GM12874 (cell line): ENCODE measurements around the gene WEE1.

Source experiments
- CTCF ChIP-seq: IDR thresholded peaks from 2 replicates; pipeline ENCODE4 v1.5.1; 2011; ENCODE audit warnings: low read depth, mild to moderate bottlenecking, control low read depth, low read length, moderate library complexity; ENCODE audit not compliant: insufficient read depth

The WEE1 gene

DNA sequence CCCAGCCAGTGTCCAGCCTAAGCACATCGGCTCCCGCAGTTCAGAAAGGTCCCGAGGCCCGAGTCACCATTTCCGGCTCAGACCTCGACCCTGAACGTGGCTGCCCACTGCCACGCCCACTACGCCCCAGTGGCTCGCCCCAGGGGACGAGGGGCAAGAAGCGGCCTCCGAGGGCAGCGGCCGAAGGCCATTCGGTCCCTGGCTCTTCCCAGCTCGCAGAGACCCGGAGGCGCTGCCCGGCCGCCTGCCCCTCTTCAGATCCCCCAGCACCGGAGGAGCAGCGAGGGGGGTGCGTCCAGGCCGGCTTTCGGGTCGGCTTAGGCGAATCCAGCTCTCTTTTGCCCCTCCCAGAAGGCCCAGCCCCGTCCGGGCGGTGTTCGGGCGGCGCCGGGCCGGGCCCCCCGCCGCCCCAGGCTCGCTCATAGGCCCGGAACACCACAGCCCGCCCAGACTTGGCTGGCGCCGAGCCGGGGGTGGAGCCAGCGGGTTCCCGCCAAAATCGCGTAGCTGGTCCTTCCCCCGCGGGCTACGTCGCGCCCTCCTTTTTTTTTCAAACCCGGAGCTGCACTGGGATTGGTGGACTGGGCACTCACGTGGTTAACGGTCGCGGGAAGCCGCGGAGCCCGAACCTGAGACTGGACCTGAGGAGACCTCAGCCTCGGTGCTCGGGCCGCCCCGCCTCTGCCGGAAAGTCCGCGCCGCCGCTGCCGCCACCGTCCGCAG is at the start of gene WEE1:
Gene WEE1, plus strand, starts transcription at position 619 of the 723 bp plus-strand sequence. CDS start 264 bp downstream, outside the sequence.
- no peak for TF ChIP-seq CTCF

DNA sequence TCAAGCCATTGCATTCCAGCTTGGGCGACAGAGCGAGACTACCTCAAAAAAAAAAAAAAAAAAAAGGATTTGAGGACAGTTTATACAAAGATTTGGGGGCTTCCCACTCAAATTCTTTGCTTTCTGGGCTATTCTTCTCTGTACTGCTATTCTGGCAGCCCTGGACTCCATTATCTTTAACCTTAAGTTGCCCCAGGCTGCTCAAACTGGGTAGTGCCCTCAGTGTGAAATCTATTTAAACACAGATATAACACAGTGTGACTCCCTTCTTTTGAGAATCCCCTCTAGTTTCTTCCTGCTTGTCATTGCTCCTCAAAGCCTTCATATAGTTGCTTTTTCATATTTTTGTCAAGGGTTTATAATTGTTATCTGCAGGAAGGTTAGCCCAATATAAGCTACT is 49.5 kb upstream of the WEE1 start:
- TF ChIP-seq CTCF: no peak

DNA sequence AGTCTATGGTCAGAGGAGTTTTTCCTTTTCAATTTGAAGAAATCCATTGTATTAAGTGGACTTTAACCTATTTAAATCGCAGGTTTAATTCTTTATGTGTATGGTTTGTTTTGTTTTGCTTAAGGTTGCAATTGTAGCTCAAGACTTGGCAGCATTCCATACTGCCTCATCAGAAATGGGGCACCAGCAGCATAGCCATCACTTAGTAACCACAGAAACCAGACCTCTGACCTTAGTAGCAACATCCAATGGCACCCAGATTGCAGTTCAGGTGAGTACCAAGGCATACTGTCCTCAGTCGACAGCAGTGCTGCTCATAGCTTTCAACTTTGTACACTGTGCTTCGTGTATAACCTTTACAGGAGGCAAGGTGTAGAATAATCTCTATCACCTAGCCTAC is 48.4 kb upstream of the WEE1 start:
- no peak for TF ChIP-seq CTCF

DNA sequence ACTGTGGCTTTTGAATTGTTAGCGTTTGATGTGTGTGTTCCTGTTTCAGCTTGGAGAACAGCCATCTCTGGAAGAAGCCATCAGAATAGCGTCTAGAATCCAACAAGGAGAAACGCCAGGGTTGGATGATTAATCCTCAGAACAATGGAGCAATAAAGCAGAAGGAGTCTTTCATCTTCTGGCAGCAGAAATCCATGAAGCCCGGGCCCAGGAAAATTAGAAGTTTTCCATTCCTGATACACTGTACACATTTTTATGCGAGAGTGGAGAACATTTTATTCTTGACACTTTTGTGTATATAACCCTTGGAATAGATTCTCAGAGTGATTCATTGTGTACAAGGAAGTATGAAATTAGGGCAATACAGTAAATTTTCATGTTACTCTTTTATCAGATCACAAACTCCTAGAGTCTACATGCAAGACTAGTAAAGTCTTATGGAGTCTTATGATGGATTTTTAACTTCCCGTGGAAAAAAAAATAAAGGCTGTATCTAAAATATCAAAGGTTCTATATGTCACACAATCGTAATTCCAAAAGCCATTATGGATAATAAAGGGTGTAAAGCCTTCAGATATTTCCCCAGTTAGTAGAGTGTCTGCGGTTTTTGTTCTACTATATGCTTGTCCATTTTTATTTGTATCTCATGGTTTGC is 45.9 kb upstream of the WEE1 start:
- TF ChIP-seq CTCF: no peak

DNA sequence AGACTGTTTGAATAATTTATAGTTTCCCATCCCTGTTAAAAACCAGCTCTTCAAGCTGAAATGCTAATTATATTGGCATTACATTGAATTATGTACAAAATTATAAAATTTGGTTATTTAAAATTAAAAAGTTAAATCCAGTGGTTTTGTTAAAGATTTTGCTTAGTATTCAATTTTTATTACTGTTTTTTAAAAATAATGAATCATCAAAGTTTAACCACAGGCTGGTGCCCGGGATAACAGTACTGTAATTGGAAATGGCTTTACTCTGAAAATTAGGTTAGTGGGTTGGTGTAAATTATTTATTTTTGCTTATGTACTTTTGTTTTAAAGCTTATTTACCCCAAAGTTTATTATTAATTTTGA is 45.4 kb upstream of the WEE1 start:
- TF ChIP-seq CTCF: no peak

DNA sequence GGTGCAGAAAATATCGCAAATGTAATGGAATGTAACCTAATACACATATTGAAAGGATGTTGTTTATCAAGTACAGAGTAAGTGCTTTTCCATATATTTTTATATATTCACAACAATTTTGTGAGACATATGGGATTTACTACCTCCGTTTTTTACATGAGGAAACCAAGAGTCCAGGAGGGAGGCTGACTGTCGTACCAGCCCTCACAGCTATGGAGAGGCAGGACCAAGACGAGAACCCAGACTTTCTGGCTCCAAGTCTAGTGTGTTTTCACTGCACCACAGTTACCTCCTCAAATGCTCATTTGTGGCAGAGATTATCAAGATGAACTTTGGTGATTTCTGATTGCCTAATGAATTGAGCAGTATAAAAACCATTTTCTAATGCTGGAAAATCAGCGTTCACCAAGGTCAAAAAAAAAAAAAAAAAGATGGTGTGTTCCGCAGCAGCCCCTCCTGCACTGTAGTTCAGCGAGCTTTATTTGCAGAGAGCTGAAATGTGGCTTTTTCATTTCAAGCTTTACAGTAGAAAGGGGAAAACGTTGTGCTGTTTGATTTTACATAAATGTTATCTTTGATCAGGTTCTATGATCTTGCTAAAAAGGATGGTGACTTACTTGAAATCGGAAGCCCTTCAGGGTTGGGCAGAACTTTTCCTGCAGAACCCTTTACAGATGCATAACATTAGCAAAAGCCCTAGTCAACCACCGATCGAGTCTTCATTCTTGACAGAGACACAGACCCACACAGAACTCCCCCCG is 44.7 kb upstream of the WEE1 start:
- no peak for TF ChIP-seq CTCF

- no peak for TF ChIP-seq CTCF
Measured at GRCh38 chr11:9529334-9529650, 44.2 kb upstream of the WEE1 start.
